ENCODE measurements around the gene SP140L.

Gene SP140L

DNA sequence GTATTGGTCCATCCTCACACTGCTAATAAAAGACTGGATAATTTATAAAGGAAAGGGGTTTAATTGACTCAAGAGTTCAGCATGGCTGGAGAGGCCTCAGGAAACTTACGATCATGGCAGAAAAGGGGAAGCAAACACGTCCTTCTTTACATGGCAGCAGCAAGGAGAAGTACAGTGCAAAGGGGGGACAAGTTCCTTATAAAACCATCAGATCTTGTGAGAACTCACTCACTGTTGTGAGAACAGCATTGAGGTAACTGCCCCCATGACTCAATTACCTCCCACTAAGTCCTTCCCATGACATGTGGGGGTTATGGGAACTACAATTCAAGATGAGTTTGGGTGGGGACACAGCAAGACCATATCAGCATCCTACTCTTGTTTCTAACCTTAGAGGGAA, 126.0 kb downstream of the SP140L start:
- 0 out of 2 replicates have a peak, but pooled peaks cover 7% of the 10 kb centered on the region for H3K9me3 ChIP-seq (ENCODE audit: control insufficient read depth, insufficient read depth, low read length)
- peaks cover 69% of the 10 kb centered on the region for H3K36me3 ChIP-seq (ENCODE audit: control insufficient read depth, low read length)
- no peak overlapping the region for H3K27ac ChIP-seq (ENCODE audit: low read depth, low read length)
- no peak overlapping the region for H3K4me3 ChIP-seq (ENCODE audit: low read length)
- H3K4me2 ChIP-seq (ENCODE audit: low read length), result no peak overlapping the region
- peaks cover 27% of the 10 kb centered on the region for H3K4me1 ChIP-seq (ENCODE audit: control insufficient read depth, low read length)
- no peaks in the 10 kb centered on the region for H3K9me2 ChIP-seq (replicated peaks; ENCODE audit: control insufficient read depth, low read length)
- H3F3A ChIP-seq (ENCODE audit: control insufficient read depth, insufficient read depth), result no peaks in the 10 kb centered on the region
- no peaks in the 10 kb centered on the region for H3K27me3 ChIP-seq (ENCODE audit: control insufficient read depth, low read length)
- no peaks in the 10 kb centered on the region for H3K79me2 ChIP-seq (ENCODE audit: control insufficient read depth, low read length)
- TF ChIP-seq, protein P1, sequence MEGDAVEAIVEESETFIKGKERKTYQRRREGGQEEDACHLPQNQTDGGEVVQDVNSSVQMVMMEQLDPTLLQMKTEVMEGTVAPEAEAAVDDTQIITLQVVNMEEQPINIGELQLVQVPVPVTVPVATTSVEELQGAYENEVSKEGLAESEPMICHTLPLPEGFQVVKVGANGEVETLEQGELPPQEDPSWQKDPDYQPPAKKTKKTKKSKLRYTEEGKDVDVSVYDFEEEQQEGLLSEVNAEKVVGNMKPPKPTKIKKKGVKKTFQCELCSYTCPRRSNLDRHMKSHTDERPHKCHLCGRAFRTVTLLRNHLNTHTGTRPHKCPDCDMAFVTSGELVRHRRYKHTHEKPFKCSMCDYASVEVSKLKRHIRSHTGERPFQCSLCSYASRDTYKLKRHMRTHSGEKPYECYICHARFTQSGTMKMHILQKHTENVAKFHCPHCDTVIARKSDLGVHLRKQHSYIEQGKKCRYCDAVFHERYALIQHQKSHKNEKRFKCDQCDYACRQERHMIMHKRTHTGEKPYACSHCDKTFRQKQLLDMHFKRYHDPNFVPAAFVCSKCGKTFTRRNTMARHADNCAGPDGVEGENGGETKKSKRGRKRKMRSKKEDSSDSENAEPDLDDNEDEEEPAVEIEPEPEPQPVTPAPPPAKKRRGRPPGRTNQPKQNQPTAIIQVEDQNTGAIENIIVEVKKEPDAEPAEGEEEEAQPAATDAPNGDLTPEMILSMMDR (IDR thresholded peaks at IDR 0.05; ENCODE audit: low read depth, low read length, poor library complexity, severe bottlenecking), result no peak
- TF ChIP-seq EZH2phosphoT487 (IDR thresholded peaks at IDR 0.05; ENCODE audit: borderline replicate concordance, low read length), result no peak
- H4K20me1 ChIP-seq (ENCODE audit: control insufficient read depth, insufficient read depth, low read depth, low read length), result no peaks in the 10 kb centered on the region
